ENCODE data around the gene OAS2.

Gene OAS2

DNA sequence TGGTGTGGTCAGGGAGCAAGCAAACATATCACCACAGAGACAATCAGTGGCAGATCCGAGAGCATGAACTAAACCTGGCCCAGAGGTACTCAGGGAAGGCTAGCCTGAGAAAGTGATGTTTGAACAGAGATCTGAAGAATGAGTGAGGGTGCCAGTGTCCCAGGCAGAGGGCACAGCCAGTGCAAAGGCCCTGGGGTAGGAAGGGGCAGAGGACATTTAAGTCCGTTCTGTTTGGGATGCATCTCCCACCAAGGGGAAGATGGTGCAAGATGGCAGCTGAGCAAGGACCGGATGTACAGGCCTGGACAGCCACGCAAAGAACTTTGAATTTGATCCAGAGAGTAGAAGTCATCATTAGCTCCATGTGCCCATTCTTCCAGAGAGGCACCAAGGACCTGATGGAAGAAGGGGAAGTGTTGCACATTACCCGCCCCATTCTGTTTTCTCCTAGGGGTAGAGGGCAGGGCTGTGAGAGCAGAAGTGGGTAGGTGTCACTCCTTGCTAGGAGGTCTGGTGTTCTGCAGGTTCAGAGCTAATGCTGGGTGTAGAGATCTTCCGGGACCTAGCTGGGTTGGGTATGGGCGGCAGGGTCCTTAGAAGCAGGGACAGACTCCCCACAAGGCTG is 82.1 kb downstream of the OAS2 start:
- DNase-seq: no peak

- no peak for DNase-seq
These were observed 82.9 kb downstream of the OAS2 start for GRCh38 chr12:113061061-113061694.

Measured in activated naive CD4-positive, alpha-beta T cell treated with Interleukin-2 at 50 U/mL for 16 hours (primary cell).